ENCODE measurements around the gene ATP6AP1. TPM values are rescaled to one million over a fixed set of nuclear protein-coding genes. Genes with fewer than 3 reads are reported as not detected.

Gene ATP6AP1
- total RNA-seq, 6 experiments from 2014 or later: 26.5 to 41.4 (median 32.4) TPM

GRCh38 chrX:154401045-154401799 is 27.3 kb upstream of the ATP6AP1 start:
- ATAC-seq: peak; percentile 5 to 25 (median 16)
- DNase-seq: peak in 2 of 3 donors; percentile 62 to 70
- H3K36me3 ChIP-seq: peaks cover 0 to 18% (median 4%) of the 10 kb centered on the region in 4 donors
- TF ChIP-seq POLR2A (IDR thresholded peaks at IDR 0.05): no peak
- no peak for TF ChIP-seq CTCF (IDR thresholded peaks at IDR 0.05)
- intact Hi-C loops (cut with DNase I): loop anchor here in 1 of 2 donors (5.0 kb wide), 1 partner anchor 131 kb away; no protein-coding TSS in a partner anchor
- H3K9me3 ChIP-seq: no peaks in the 10 kb centered on the region
- peak overlapping the region in 1 of 3 donors; percentile 43 for H3K27ac ChIP-seq
- no peak overlapping the region for H3K4me3 ChIP-seq
- 22% methylated on average over 5 of the region's 6 CpGs for WGBS (ENCODE audit: insufficient coverage, low coverage, low lambda C conversion rate, missing lambda C conversion rate)
- peaks cover 0 to 25% (median 6%) of the 10 kb centered on the region in 4 donors for H3K4me1 ChIP-seq
- H3K27me3 ChIP-seq: no peaks in the 10 kb centered on the region

GRCh38 chrX:154401918-154402621 is 26.4 kb upstream of the ATP6AP1 start:
- Histone ChIP-seq H3K9me3 (no peaks in the 10 kb centered on the region), H3K27me3 (no peaks in the 10 kb centered on the region), H3K4me1 (peaks cover 0 to 25% (median 6%) of the 10 kb centered on the region in 4 donors), H3K36me3 (peaks cover 0 to 18% (median 4%) of the 10 kb centered on the region in 4 donors), H3K27ac (no peak overlapping the region), H3K4me3 (no peak overlapping the region)
- DNase-seq (no peak), ATAC-seq (no peak)
- 33% methylated on average over 2 of the region's 6 CpGs for WGBS (ENCODE audit: insufficient coverage, low coverage, low lambda C conversion rate, missing lambda C conversion rate)
- intact Hi-C loops (cut with DNase I): loop anchor here in 1 of 2 donors (5.0 kb wide), 1 partner anchor 130 kb away; no protein-coding TSS in a partner anchor
- no peak for TF ChIP-seq CTCF (IDR thresholded peaks at IDR 0.05)
- no peak for TF ChIP-seq POLR2A (IDR thresholded peaks at IDR 0.05)

DNA sequence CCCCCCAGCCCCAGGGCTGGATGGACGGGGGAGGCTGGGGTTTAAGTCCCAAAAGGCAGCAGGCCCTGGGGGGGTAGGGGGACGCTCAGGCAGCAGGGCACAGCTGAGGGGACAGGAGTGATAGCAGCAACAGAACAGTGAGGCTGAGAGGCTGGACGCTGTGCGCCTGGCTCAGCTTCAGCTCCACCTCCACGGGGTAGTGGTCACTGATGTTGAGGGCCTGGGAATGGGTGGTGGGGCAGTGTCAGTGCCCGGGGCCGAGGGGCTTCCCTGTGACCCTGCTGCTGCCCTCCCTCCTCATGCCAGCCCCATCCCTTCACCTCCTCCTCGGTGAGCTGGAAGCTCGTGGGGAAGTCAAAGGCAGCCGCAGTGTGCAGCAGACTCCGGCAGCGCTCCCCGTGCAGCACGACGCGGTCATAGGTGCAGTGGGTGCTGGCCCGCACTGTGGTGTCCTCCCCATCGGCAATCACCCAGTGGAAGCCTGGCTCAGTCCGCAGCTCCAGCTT is 25.8 kb upstream of the ATP6AP1 start:
- no peak for DNase-seq
- H3K27ac ChIP-seq: no peak overlapping the region
- 46% methylated on average over 3 of the region's 19 CpGs for WGBS (ENCODE audit: insufficient coverage, low coverage, low lambda C conversion rate, missing lambda C conversion rate)
- intact Hi-C loops (cut with DNase I): loop anchor here in 1 of 2 donors (5.0 kb wide), 1 partner anchor 130 kb away; no protein-coding TSS in a partner anchor
- H3K4me3 ChIP-seq: no peak overlapping the region
- ATAC-seq: no peak
- no peaks in the 10 kb centered on the region for H3K9me3 ChIP-seq
- H3K4me1 ChIP-seq: peaks cover 0 to 25% (median 6%) of the 10 kb centered on the region in 4 donors
- H3K36me3 ChIP-seq: peaks cover 0 to 18% (median 4%) of the 10 kb centered on the region in 4 donors
- no peaks in the 10 kb centered on the region for H3K27me3 ChIP-seq
- TF ChIP-seq CTCF (IDR thresholded peaks at IDR 0.05): no peak
- no peak for TF ChIP-seq POLR2A (IDR thresholded peaks at IDR 0.05)

- DNase-seq (no peak), ATAC-seq (no peak)
- Histone ChIP-seq H3K9me3 (no peaks in the 10 kb centered on the region), H3K36me3 (peaks cover 0 to 18% (median 4%) of the 10 kb centered on the region in 4 donors), H3K27me3 (no peaks in the 10 kb centered on the region), H3K4me3 (no peak overlapping the region), H3K27ac (no peak overlapping the region), H3K4me1 (peaks cover 0 to 25% (median 6%) of the 10 kb centered on the region in 4 donors)
- WGBS (ENCODE audit: insufficient coverage, low coverage, low lambda C conversion rate, missing lambda C conversion rate): 100% methylated on average over 2 of the region's 10 CpGs
- TF ChIP-seq POLR2A (IDR thresholded peaks at IDR 0.05): no peak
- TF ChIP-seq CTCF (IDR thresholded peaks at IDR 0.05): no peak
- intact Hi-C loops (cut with DNase I): loop anchor here in 1 of 2 donors (5.0 kb wide), 1 partner anchor 129 kb away; no protein-coding TSS in a partner anchor
These were observed 25.3 kb upstream of the ATP6AP1 start for GRCh38 chrX:154403192-154403591.
